ENCODE data around the gene ANKRD9. TPM values are rescaled to one million over a fixed set of nuclear protein-coding genes. Genes with fewer than 3 reads are reported as not detected.

Gene ANKRD9
- total and polyA plus RNA-seq, 8 donors: 5.3 to 357 (median 27.0) TPM

DNA sequence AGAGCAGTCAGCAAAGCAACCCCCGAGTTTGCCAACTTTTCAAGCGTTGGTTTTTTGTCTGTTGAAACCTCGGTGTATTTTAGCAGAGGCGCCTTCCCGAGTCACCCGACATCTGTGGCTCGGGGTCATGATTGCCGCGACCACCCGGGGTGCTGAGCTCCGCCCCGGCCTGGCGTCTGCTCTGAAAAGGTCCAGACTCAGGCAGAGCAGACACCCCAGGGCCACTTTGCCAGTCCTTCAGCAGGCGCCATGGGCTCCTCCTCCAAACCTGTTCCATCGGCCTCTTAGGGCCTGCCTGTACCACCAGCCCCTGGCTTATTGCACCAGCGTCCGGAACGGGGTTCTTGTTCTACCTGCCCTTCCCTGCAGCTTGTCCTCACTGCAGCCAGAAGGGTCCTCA, 19.1 kb downstream of the ANKRD9 start:
- no peak overlapping the region for H3K27ac ChIP-seq
- peaks cover 0 to 12% (median 9%) of the 10 kb centered on the region in 4 donors for H3K36me3 ChIP-seq
- DNase-seq: no peak
- H3K4me3 ChIP-seq: no peak overlapping the region
- peaks cover 0 to 11% (median 4%) of the 10 kb centered on the region in 4 donors for H3K4me1 ChIP-seq
- 89 to 95% (median 92%) methylated on average over 18 of the region's 18 CpGs for WGBS, 5 donors
- H3K27me3 ChIP-seq: no peaks in the 10 kb centered on the region
- intact Hi-C loops (cut with DNase I; ENCODE audit: low total_unique reads): no loop called here
- H3K9me3 ChIP-seq: no peaks in the 10 kb centered on the region
- TF ChIP-seq CTCF (IDR thresholded peaks at IDR 0.05): no peak
- TF ChIP-seq POLR2AphosphoS5 (IDR thresholded peaks at IDR 0.05): no peak
- TF ChIP-seq POLR2A (IDR thresholded peaks at IDR 0.05): no peak
- no peak for TF ChIP-seq EP300 (IDR thresholded peaks at IDR 0.05)

GRCh38 chr14:102487204-102487577, 22.4 kb downstream of the ANKRD9 start:
- no peak overlapping the region for H3K4me3 ChIP-seq
- TF ChIP-seq CTCF (IDR thresholded peaks at IDR 0.05): no peak
- no peak for TF ChIP-seq POLR2AphosphoS5 (IDR thresholded peaks at IDR 0.05)
- TF ChIP-seq EP300 (IDR thresholded peaks at IDR 0.05): no peak
- TF ChIP-seq POLR2A (IDR thresholded peaks at IDR 0.05): no peak
- no peak for DNase-seq
- peak overlapping the region in 1 of 5 donors; percentile 26 for H3K27ac ChIP-seq
- H3K36me3 ChIP-seq: peaks cover 0 to 5% (median 2%) of the 10 kb centered on the region in 4 donors
- WGBS, 5 donors: 48 to 65% (median 63%) methylated on average over 7 of the region's 7 CpGs
- peaks cover 0 to 5% (median 0%) of the 10 kb centered on the region in 4 donors for H3K9me3 ChIP-seq
- no peaks in the 10 kb centered on the region for H3K27me3 ChIP-seq
- intact Hi-C loops (cut with DNase I; ENCODE audit: low total_unique reads): no loop called here
- peaks cover 0 to 11% (median 4%) of the 10 kb centered on the region in 4 donors for H3K4me1 ChIP-seq

GRCh38 chr14:102486513-102487203, 22.9 kb downstream of the ANKRD9 start:
- DNase-seq: no peak
- no peak for TF ChIP-seq CTCF (IDR thresholded peaks at IDR 0.05)
- no peak for TF ChIP-seq EP300 (IDR thresholded peaks at IDR 0.05)
- no peak for TF ChIP-seq POLR2A (IDR thresholded peaks at IDR 0.05)
- TF ChIP-seq POLR2AphosphoS5 (IDR thresholded peaks at IDR 0.05): no peak
- peaks cover 0 to 8% (median 4%) of the 10 kb centered on the region in 4 donors for H3K36me3 ChIP-seq
- peak overlapping the region in 1 of 5 donors; percentile 26 for H3K27ac ChIP-seq
- intact Hi-C loops (cut with DNase I; ENCODE audit: low total_unique reads): no loop called here
- H3K9me3 ChIP-seq: peaks cover 0 to 5% (median 0%) of the 10 kb centered on the region in 4 donors
- H3K27me3 ChIP-seq: no peaks in the 10 kb centered on the region
- WGBS, 5 donors: 71 to 82% (median 78%) methylated on average over 14 to 17 of the region's 17 CpGs
- peaks cover 0 to 11% (median 4%) of the 10 kb centered on the region in 4 donors for H3K4me1 ChIP-seq
- H3K4me3 ChIP-seq: no peak overlapping the region

DNA sequence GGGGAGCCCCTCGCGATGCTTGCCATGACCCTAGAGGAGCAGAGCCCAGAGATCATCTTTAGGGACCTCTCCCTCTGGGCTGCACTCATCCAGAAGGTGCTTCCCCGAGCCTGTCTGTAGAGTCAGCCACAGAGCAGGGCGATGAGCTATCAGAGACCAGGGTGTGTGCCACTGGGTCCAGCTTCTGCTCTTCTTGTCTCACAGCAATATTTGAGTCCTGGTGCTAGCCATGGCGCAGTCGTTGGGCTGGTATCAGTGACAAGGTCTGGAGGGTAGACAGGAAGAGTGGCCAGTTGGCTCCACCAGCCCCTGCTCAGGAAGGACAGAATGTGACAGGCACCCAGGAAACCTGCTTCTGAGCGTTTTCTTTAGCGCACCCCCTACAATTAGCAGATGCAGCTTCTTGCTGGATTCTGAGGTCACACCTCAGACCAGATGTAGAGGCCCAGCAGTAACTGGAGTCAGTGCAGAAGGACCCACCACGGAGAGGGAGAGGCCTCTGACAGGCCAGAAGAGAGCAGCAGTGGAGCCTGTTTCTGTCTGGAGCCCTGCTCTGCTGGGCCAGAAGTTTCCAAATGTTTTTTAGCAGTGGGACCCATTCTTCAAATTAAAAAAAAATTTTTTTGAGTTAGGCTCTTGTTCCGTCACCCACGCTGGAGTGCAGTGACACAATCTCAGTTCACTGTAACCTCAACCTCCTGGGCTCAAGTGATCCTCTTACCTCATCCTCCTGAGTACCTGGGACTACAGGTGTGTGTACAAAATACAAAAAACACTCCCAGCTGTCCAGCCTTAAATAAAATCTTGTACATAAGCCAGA, 23.7 kb downstream of the ANKRD9 start:
- Histone ChIP-seq H3K36me3 (peaks cover 0 to 8% (median 4%) of the 10 kb centered on the region in 4 donors), H3K27ac (no peak overlapping the region), H3K4me3 (no peak overlapping the region), H3K4me1 (peaks cover 0 to 11% (median 4%) of the 10 kb centered on the region in 4 donors), H3K9me3 (peaks cover 0 to 5% (median 0%) of the 10 kb centered on the region in 4 donors), H3K27me3 (no peaks in the 10 kb centered on the region)
- 88 to 94% (median 91%) methylated on average over 10 to 11 of the region's 11 CpGs for WGBS, 5 donors
- intact Hi-C loops (cut with DNase I; ENCODE audit: low total_unique reads): no loop called here
- no peak for DNase-seq
- TF ChIP-seq POLR2AphosphoS5 (IDR thresholded peaks at IDR 0.05) (no peak), CTCF (IDR thresholded peaks at IDR 0.05) (no peak), EP300 (IDR thresholded peaks at IDR 0.05) (no peak), POLR2A (IDR thresholded peaks at IDR 0.05) (no peak)

All from stomach (tissue), 9 donors.